PC-9 (cell line): ENCODE data around the gene ENPP7. TPM values are rescaled to one million over a fixed set of nuclear protein-coding genes. Genes with fewer than 3 reads are reported as not detected.

Source experiments
- BruUV-seq: library from RNA; stranded (reverse); fragments of 400-500 nt; replicated peaks from 2 replicates; lab custom pipeline; 2021; lab: Mats Ljungman, UMichigan
- CTCF ChIA-PET: fragments of 300-600 bp; sonication (Branson Sonifier 250); formaldehyde crosslinking; loops from one replicate; lab custom pipeline; 2022; ENCODE audit warnings: antibody characterized with exemption; lab: Charles Lee
- POLR2A ChIA-PET: fragments of 300-600 bp; sonication (Branson Sonifier 250); formaldehyde crosslinking; loops from one replicate; lab custom pipeline; 2022; ENCODE audit warnings: antibody characterized with exemption; ENCODE audit not compliant: unreplicated experiment; lab: Charles Lee
- DNase-seq, 2 experiments: peaks; one replicate each; pipeline versions ENCODE4 v3.0.0 to v3.0.0-alpha.2; 2015 to 2022; ENCODE audit warnings: mixed read lengths in 1 of 2
- H2AFZ ChIP-seq: fragments of 200-600 bp; sonication (generic); 2 replicates; pipeline ENCODE4 v1.8.1; 2017; ENCODE audit warnings: antibody characterized with exemption
- H3F3A ChIP-seq: fragments of 200-600 bp; sonication (generic); 2 replicates; pipeline ENCODE4 v1.8.1; 2017; ENCODE audit warnings: antibody characterized with exemption, mild to moderate bottlenecking, low read depth; ENCODE audit not compliant: insufficient read depth
- H3K27ac ChIP-seq: fragments of 200-600 bp; sonication (generic); 2 replicates; pipeline ENCODE4 v1.6.1; 2016; ENCODE audit warnings: mixed run types
- H3K27me3 ChIP-seq: fragments of 200-600 bp; sonication (generic); 2 replicates; pipeline ENCODE4 v1.6.1; 2016; ENCODE audit warnings: low read depth, mixed run types; ENCODE audit not compliant: insufficient read depth
- H3K36me3 ChIP-seq: fragments of 200-600 bp; sonication (generic); 2 replicates; pipeline ENCODE4 v1.6.1; 2016; ENCODE audit warnings: low read depth, mixed run types
- H3K4me1 ChIP-seq: fragments of 200-600 bp; sonication (generic); replicated peaks from 2 replicates; pipeline ENCODE4 v1.6.1; 2016; ENCODE audit warnings: mixed run types; ENCODE audit not compliant: insufficient read depth
- H3K4me2 ChIP-seq: fragments of 200-600 bp; sonication (generic); 2 replicates; pipeline ENCODE4 v1.6.1; 2017; ENCODE audit warnings: mixed run types
- H3K4me3 ChIP-seq: fragments of 200-600 bp; sonication (generic); 2 replicates; pipeline ENCODE4 v1.6.1; 2016; ENCODE audit warnings: mixed run types
- H3K79me2 ChIP-seq: fragments of 200-600 bp; sonication (generic); 2 replicates; pipeline ENCODE4 v1.6.1; 2017; ENCODE audit warnings: low read depth, mixed run types
- H3K9me2 ChIP-seq: fragments of 200-600 bp; sonication (generic); 2 replicates; pipeline ENCODE4 v1.8.1; 2017; ENCODE audit warnings: mild to moderate bottlenecking; ENCODE audit not compliant: insufficient read depth
- H3K9me3 ChIP-seq: fragments of 200-600 bp; sonication (generic); 2 replicates; pipeline ENCODE4 v1.8.1; 2016; ENCODE audit warnings: low read depth; ENCODE audit not compliant: insufficient read depth
- H4K20me1 ChIP-seq: fragments of 200-600 bp; sonication (generic); 2 replicates; pipeline ENCODE4 v1.8.1; 2017; ENCODE audit not compliant: insufficient read depth
- CTCF ChIP-seq: fragments of 200-600 bp; sonication (generic); conservative IDR thresholded peaks from 2 replicates; pipeline ENCODE4 v1.6.1; 2017; ENCODE audit warnings: mixed run types, antibody characterized with exemption, mild to moderate bottlenecking, moderate library complexity
- EZH2 ChIP-seq: fragments of 200-600 bp; sonication (generic); IDR thresholded peaks from 2 replicates; pipeline ENCODE4 v1.8.0; 2017; ENCODE audit warnings: antibody characterized with exemption, low read depth
- intact Hi-C: fragments of 100-400 bp; cut with micrococcal nuclease; formaldehyde crosslinking; loops from one replicate; pipeline ENCODE4 v1.10.0; 2022; ENCODE audit not compliant: unreplicated experiment
- total RNA-seq: library from RNA; stranded (reverse); gene quantifications from 2 replicates; pipeline ENCODE4 v1.2.3, GENCODE V29; 2021

Gene ENPP7
- total RNA-seq, 1 experiment from 2014 or later = not detected

- no peaks in the 10 kb centered on the region for H3F3A ChIP-seq
- no peaks in the 10 kb centered on the region; the same call in 1 of the 2 replicates for H4K20me1 ChIP-seq
- no peak overlapping the region for H3K4me2 ChIP-seq
- ChIA-PET CTCF (interaction anchor here (0.7 kb wide), 1 partner anchor 1526 kb away, joined by 3 read pairs; no protein-coding TSS in a partner anchor), POLR2A (no interaction called here)
- TF ChIP-seq CTCF (no peak), EZH2 (no peak)
- H3K79me2 ChIP-seq = no peaks in the 10 kb centered on the region
- BruUV-seq = no TSS peak
- no peak overlapping the region for H2AFZ ChIP-seq
- H3K27ac ChIP-seq = no peak overlapping the region
- H3K4me1 ChIP-seq = no peaks in the 10 kb centered on the region
- H3K36me3 ChIP-seq = no peaks in the 10 kb centered on the region
- intact Hi-C loops = no loop called here
- no peaks in the 10 kb centered on the region for H3K9me2 ChIP-seq
- no peak overlapping the region for H3K4me3 ChIP-seq
- H3K9me3 ChIP-seq = no peaks in the 10 kb centered on the region
- peaks cover 81% of the 10 kb centered on the region for H3K27me3 ChIP-seq
- no peak for DNase-seq
These were observed 38.8 kb upstream of the ENPP7 start for GRCh38 chr17:79691931-79692330.

GRCh38 chr17:79693419-79693818 lies 37.3 kb upstream of the ENPP7 start:
- Histone ChIP-seq H3K27me3 (peaks cover 82% of the 10 kb centered on the region), H3F3A (no peaks in the 10 kb centered on the region), H3K4me3 (no peak overlapping the region), H4K20me1 (no peaks in the 10 kb centered on the region; the same call in 1 of the 2 replicates), H3K9me2 (no peaks in the 10 kb centered on the region), H3K4me2 (no peak overlapping the region), H2AFZ (no peak overlapping the region), H3K9me3 (no peaks in the 10 kb centered on the region), H3K79me2 (no peaks in the 10 kb centered on the region), H3K4me1 (no peaks in the 10 kb centered on the region), H3K27ac (no peak overlapping the region), H3K36me3 (no peaks in the 10 kb centered on the region)
- no peak for TF ChIP-seq CTCF
- TF ChIP-seq EZH2 = no peak
- DNase-seq = no peak
- ChIA-PET POLR2A (no interaction called here), CTCF (no interaction called here)
- BruUV-seq = no TSS peak
- intact Hi-C loops = no loop called here

GRCh38 chr17:79695293-79695790 lies 35.4 kb upstream of the ENPP7 start:
- no peak for DNase-seq
- Histone ChIP-seq H3K9me3 (no peaks in the 10 kb centered on the region), H3K4me1 (no peaks in the 10 kb centered on the region), H3K27ac (no peak overlapping the region), H3K79me2 (no peaks in the 10 kb centered on the region), H3K4me2 (no peak overlapping the region), H3K36me3 (no peaks in the 10 kb centered on the region), H3K27me3 (peaks cover 69% of the 10 kb centered on the region), H3K9me2 (no peaks in the 10 kb centered on the region), H2AFZ (no peak overlapping the region), H3K4me3 (no peak overlapping the region), H3F3A (no peaks in the 10 kb centered on the region), H4K20me1 (no peaks in the 10 kb centered on the region; the same call in 1 of the 2 replicates)
- POLR2A ChIA-PET = no interaction called here
- intact Hi-C loops = no loop called here
- no TSS peak for BruUV-seq
- CTCF ChIA-PET = no interaction called here
- TF ChIP-seq EZH2 = no peak
- no peak for TF ChIP-seq CTCF
